Activated CD4-positive, alpha-beta T cell treated with anti-CD3 and anti-CD28 coated beads, Interleukin-2, Interleukin-6, amounts not matched to agents 100 ng/mL and 50 ng/mL, durations not matched to agents 16 hours and 8 hours (primary cell): ENCODE data around the gene SLC25A42.
"Not testable (repeated sequence)": the region's sequence is repeated elsewhere in the genome, so short reads cannot be mapped to it uniquely, and the experiment has no call there.

Source experiments
- DNase-seq: peaks from one replicate; pipeline ENCODE4 v3.0.0-alpha.2; 2020

The SLC25A42 gene

GRCh38 chr19:19106938-19107337, 43.1 kb downstream of the SLC25A42 start:
- not testable (repeated sequence) for DNase-seq

- no peak for DNase-seq
Measured at GRCh38 chr19:19107654-19108053, 43.9 kb downstream of the SLC25A42 start.

DNA sequence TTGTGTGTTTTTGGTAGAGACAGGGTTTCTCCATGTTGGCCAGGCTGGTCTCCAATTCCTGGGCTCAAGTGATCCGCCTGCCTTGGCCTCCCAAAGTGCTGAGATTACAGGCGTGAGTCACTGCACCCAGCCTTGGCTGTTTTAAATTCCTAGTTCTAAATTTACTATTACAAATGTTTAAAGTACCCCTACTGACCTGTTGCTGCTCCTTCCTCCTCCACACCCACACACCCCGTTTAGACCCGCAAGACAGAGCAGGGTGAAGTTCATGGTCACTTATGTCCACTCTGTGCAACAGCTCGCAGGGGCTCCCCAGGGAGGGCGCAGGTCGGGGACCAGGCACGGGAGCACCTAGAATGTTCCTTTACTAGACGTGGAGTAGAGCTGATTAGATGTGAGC, 45.8 kb downstream of the SLC25A42 start:
- no peak for DNase-seq

GRCh38 chr19:19110410-19111135, 46.8 kb downstream of the SLC25A42 start:
- DNase-seq = peak; percentile 17

- DNase-seq = no peak
Measured at GRCh38 chr19:19111136-19111835, 47.5 kb downstream of the SLC25A42 start.

- no peak for DNase-seq
Measured at GRCh38 chr19:19111967-19112580, 48.3 kb downstream of the SLC25A42 start.

DNA sequence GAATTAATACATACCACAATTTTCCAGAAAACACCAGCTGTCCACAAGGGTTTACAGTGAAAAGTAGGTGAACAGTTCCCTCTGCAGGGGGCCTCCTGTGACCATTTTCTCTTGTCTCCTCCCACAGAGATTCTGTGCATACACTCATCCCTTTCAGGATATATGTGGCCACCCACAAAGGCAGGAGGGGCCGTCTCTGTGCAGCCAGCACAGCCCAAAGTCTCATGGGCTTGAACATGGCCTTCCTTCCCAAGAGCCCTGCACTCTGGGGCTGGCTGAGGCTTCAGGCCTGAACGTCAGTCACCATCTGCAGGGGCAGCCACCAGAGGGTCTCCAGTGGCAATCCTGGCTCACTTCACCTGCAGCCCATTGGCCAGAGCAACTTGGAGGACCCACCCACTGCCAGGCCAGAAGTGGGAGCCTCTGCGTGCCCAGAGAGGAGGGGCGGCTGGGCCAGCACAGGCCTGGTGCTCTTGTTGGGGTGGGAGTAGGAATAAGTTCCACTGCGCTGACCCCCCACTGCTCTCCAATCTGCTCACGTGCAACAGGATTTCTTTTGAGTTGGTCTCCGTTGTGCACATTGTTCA, 49.3 kb downstream of the SLC25A42 start:
- no peak for DNase-seq

DNA sequence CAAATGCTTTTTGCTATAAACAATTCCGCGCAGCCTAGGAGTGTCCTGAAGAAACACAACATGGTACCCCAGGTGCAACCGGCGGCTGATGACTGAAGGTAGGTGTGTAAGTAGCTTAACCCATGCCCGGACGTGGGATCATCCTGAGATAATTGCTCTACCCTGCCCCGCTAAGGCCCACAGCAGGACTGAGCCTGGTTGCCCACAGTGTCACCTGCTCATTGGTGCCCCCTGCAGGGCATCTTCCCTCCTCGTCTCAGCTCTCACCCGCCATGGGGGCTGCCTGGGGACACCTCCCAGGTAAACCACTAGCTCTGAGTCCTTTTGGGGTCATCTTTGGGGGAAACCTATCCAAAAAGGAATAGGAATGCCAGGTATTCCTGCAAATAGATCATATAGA, 52.2 kb downstream of the SLC25A42 start:
- peak; percentile 56 for DNase-seq

DNA sequence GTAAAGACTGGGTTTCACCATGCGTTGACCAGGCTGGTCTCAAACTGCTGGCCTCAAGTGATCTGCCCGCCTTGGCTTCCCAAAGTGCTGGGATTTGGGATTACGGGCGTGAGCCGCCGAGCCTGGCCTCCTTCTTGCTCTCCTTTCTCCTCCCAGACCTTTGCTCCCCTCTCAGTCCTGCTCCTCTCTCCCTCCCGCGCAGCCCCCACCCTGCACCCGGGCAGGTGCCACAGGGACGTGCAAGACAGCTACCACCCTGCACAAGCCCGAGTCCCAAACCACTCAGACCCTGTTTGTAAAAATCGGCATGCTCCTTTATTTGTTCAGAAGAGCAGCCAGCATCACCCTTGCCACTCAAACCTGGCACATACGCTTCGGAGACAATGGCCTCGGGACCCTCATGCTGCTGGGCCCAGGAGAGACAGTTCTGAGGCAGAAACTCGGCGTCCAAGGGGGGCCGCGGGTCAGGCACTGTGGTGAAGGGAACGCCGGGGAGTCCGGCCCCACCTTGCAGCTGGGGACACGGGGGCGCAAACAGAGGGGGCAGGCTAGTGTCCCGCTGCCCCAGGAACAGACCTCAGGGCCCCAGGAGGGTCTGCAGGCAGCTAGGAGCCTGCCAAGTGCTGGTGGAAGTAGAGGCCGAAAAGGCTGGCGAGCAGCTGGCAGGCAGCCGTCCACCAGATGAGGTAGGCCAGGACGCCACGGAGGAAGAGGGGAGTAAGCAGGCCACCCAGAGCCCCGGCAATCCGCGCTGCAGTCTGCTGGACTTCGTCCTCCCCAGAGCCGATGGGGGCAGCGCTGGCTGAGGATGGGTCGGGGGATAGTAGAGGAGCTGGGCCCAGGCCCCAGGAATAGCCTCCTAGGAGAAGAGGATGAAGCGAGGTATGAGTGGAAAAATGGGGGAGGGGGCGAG, 55.8 kb downstream of the SLC25A42 start:
- DNase-seq = no peak

DNA sequence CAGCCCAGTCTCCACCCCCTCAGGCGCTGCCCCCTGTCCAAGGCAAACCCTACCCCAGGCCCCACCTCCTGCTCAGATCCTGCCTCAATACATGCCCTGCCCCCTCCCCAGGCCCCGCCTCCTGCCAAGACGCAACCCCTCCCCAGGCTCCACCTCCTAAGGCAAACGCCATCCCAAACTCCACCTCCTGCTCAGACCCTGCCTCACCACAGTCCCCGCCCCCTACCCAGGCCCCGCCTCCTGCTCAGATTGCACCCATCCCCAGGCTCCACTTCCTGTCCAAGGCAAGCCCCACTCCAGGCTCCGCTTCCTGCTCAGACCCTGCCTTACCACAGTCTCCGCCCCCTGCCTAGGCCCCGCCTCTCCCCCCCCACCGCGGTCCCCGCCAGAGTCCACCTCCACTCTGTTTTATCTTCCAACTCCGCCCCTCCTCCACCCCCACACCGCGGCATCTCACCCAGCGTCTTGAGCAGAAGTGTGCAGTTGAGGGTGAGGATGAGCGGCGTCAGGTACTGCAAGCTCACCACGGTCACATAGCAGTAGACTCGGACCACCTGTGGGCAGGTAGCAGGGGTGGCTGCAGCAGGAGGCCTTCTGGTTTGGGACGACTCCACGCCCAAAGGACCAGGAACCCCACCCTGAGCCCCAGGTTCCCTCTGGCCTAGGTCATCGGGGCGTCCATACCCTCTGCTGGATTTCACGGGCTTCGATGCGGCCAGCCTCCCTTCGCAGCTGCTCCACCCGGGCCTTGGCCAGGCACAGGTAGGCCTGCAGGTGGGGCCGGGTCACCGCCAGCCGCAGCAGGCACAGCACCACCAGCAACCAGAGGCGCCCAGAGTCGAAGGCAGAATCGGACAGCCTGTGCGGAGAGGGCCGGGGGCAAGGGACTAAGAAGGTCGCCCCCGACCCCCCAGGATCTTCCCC, 56.8 kb downstream of the SLC25A42 start:
- peak; percentile 24 for DNase-seq

- DNase-seq = no peak
Measured at GRCh38 chr19:19121371-19121770, 57.6 kb downstream of the SLC25A42 start.

DNA sequence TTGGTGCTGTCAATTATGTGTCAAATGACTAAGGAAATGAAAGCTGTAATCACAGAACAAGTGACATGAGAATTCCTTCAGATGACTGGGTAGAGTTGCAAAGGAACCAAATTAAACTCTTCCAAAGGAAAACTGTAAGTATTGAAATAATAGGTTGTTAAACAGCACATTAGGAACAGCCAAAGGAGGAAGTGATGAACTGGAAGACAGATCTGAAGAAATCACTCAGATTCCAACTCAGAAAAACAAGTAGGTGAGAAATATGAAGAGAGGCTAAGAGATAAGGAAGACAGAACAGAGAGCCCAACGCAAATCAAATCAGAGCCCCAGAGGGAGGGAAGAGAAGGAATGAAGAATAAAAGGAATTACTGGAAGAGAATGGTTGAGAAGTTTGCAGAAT, 59.1 kb downstream of the SLC25A42 start:
- no peak for DNase-seq

DNA sequence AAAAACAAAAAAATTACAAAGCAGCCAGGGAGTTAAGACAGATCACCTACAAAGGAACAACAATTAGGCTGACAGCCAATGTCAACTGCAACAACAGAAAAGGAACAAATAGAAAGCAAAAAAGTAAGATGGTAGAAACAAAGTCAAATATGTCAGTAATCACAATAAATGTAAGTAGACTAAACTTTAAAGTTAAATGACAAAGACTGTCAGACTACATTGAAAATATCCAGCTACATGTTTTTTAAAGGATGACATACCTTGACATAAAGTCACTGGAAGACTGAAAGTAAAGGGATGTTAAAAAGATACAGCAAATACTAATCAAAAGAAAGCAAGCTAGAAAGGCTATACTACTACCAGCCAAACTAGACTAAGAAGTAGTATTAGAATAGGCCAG, 59.6 kb downstream of the SLC25A42 start:
- DNase-seq = no peak

DNA sequence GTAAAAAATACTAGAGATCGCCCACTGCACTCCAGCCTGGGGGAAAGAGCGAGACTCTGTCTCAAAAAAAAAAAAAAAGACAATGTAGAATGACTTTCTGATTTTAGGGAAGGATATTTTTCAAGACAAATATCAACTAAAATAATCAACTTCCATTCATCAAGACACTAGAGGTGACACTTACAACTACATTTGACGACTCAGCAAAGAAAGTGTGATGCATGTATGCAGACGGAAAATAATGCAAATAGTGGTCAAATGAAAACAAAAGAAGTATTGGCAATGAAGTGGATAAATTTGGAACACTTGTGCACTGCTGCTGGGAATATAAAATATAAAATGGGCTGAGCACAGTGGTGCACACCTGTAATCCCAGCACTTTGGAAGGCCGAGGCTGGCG, 62.3 kb downstream of the SLC25A42 start:
- no peak for DNase-seq

GRCh38 chr19:19131989-19132388, 68.2 kb downstream of the SLC25A42 start:
- DNase-seq = no peak

- DNase-seq = no peak
Measured at GRCh38 chr19:19132912-19133311, 69.1 kb downstream of the SLC25A42 start.

GRCh38 chr19:19133985-19134384, 70.2 kb downstream of the SLC25A42 start:
- no peak for DNase-seq

DNA sequence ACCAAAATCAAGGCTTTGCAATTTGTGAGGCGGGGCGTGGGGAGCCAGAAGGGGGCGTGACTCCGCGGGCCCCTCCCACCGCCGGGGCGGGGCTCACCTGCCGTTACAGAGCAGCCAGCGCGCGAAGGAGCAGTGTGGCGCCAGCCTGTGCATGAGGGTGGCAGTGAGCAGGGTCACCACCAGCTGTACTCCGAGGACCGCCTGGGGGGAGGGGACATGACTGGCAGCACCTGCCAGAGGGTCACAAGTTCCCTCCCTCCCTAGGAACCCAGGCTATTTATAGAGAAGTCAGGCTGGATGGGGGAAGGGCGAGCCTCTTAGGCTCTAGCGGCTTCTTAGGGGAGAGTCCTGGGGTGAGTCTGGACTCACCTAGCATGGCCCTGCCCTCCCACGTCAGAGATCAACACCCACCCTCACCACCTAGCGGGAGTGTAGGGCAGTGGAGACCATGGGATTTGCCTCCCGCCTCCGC, 70.9 kb downstream of the SLC25A42 start:
- no peak for DNase-seq

GRCh38 chr19:19135713-19136112, 71.9 kb downstream of the SLC25A42 start:
- DNase-seq = not testable (repeated sequence)

DNA sequence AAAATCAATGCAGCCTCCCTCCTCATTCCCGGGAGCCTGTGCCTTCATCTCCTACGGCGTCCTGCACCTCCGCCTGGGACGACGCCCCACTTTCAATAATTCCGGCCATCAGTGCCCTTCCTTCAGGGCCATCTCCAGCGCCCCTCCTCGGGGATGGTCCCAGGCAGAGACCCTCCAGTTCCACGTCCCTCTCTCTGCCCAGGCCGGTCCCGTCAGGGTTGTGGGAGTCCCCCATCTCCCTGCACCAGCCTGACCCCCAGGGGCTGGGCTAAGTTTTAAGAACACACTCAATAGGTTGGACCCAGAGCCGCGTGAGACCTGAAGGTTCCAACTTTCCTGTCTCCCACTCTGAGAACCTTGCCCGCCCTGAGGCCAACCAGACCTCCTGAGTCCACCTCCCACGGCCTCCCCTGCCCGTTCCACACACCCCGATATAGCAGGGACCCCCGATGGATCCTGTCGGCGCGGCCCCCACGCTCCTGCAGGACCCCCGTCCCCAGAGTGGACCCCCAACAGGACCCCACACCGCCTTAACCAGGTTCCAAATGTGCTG, 73.8 kb downstream of the SLC25A42 start:
- DNase-seq = no peak
